IPS-20b (cell line): ENCODE measurements around the gene ZNF74.

ENCODE experiments used
- H3K27ac ChIP-seq: one replicate; pipeline ENCODE4 v1.5.1; 2013; ENCODE audit warnings: low read length
- H3K27me3 ChIP-seq: 2 replicates; pipeline ENCODE4 v1.6.1; 2013; ENCODE audit warnings: mild to moderate bottlenecking, low read length, inconsistent platforms; ENCODE audit not compliant: insufficient read depth
- H3K36me3 ChIP-seq: 2 replicates; pipeline ENCODE4 v1.6.1; 2013; ENCODE audit warnings: low read depth, mild to moderate bottlenecking, inconsistent platforms, low read length, moderate library complexity; ENCODE audit not compliant: insufficient read depth
- H3K4me1 ChIP-seq: 2 replicates; pipeline ENCODE4 v1.6.1; 2013; ENCODE audit warnings: mild to moderate bottlenecking, control low read depth, inconsistent platforms, low read length, moderate library complexity; ENCODE audit not compliant: insufficient read depth
- H3K4me3 ChIP-seq: 2 replicates; pipeline ENCODE4 v1.5.1; 2013; ENCODE audit warnings: mild to moderate bottlenecking, low read length, inconsistent platforms
- H3K9ac ChIP-seq: 2 replicates; pipeline ENCODE4 v1.6.1; 2013; ENCODE audit warnings: low read depth, mild to moderate bottlenecking, inconsistent platforms, low read length, moderate library complexity
- H3K9me3 ChIP-seq: 2 replicates; pipeline ENCODE4 v1.6.1; 2013; ENCODE audit warnings: mild to moderate bottlenecking, low read depth, low read length, inconsistent platforms; ENCODE audit not compliant: insufficient read depth

Gene ZNF74

DNA sequence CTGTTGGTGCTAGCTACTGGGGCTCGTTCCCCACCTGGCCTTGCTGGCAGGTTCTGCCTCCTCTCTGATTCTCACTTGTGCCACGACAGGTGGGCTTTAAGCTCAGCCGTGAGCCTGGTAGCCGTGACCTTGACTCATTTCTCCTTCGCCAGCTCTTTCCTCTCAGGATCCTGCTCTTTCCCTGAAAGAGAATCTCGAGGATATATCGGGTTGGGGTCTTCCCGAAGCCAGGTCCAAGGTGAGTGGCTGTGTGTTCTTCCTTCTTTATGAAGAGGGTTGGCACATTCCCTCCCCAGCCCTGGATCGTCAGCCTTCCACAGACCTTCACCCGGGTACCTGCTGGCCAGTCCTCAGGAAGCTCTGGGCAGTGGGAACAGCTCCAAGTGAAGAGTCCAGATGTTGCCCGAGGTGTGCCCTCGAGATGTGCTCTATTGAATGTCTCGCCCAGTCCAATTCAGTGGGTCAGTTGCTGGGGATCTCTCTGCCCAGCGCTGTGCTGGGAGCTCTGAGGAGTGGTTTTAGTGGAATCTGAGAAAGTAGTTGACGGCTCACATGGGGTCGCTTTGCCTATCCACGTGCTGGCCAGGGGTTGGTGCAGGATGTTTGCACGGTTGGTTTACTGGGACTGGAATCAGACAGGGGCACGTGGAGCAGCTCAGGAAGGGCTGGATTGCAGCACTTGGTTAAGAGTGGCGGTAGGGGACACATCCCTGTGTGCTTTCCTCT lies 1.4 kb downstream of the ZNF74 start:
- no peaks in the 10 kb centered on the region for H3K9me3 ChIP-seq
- H3K4me3 ChIP-seq, result peak overlapping the region; percentile 87
- peak overlapping the region; percentile 89; the same call in 1 of the 2 replicates for H3K9ac ChIP-seq

DNA sequence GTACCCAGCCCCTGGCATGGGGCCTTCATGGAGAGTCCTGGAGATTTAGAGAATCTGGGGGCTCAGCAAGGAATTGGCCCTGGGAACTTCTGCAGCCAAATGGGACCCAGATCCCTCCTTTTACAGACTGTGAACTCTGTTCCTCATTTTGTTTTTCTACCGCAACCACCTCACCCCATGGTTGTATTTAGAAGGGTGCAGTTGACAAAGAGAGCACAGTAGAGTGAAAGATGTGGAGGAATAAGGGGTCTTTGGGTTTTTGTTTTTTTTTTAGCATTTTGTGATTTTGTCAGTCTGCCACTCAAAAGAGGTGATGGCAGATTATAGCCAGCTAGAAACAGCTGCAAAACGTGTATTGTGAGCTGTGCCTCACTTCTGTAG lies 1.9 kb downstream of the ZNF74 start:
- H3K27ac ChIP-seq, result no peak overlapping the region
- H3K9ac ChIP-seq, result no peak overlapping the region
- peaks cover 18% of the 10 kb centered on the region for H3K36me3 ChIP-seq
- H3K4me3 ChIP-seq, result peak overlapping the region; percentile 87; the same call in 1 of the 2 replicates
- peaks cover 2% of the 10 kb centered on the region; the same call in 1 of the 2 replicates for H3K4me1 ChIP-seq
- H3K27me3 ChIP-seq, result no peaks in the 10 kb centered on the region
- no peaks in the 10 kb centered on the region for H3K9me3 ChIP-seq

More for the DNA sequence above, 1.4 kb downstream of the ZNF74 start:
- Histone ChIP-seq H3K36me3 (peaks cover 12% of the 10 kb centered on the region), H3K27me3 (no peaks in the 10 kb centered on the region; the same call in 1 of the 2 replicates), H3K27ac (no peak overlapping the region), H3K4me1 (peaks cover 2% of the 10 kb centered on the region; the same call in 1 of the 2 replicates)

DNA sequence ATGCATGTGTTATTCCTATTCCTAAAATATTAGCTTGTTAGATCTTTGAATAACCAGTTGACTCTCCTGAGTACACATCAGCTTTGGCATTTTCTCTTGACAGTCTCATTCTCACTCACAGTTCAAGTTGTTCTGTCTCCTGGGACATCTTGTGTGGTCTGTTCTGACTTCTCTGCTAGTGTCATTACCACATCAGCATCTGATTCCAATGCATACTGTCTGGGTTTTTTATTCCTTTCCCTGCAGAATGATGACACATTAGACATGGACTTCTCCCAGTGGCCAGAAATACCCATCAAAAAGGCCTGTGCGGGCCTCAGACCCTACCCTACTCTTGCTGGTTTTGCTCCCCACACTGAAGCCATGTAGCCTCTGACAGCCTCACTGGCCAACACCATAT lies 2.7 kb downstream of the ZNF74 start:
- Histone ChIP-seq H3K36me3 (peaks cover 19% of the 10 kb centered on the region), H3K9ac (no peak overlapping the region; the same call in 1 of the 2 replicates), H3K27me3 (no peaks in the 10 kb centered on the region), H3K4me1 (peaks cover 2% of the 10 kb centered on the region; the same call in 1 of the 2 replicates), H3K4me3 (no peak overlapping the region), H3K9me3 (no peaks in the 10 kb centered on the region), H3K27ac (no peak overlapping the region)

DNA sequence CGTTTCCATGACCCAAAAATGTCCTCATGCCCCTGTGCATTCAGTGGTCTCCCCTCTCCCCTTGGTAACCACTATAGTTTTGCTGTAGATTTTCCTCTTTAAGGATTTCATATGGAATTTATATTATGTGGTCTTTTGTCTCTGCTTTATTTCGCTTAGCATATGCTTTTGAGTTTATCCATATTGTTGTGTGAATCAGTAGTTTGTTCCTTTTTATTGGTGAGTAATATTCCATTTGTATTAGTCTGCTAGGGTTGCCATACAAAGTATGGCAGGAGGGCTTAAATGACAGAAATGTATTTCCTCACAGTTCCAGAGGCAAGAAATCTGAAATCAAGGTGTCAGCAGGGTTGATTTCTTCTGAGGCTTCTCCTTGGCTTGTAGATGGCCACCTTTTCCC lies 3.5 kb downstream of the ZNF74 start:
- Histone ChIP-seq H3K9ac (no peak overlapping the region), H3K36me3 (peaks cover 27% of the 10 kb centered on the region), H3K27ac (no peak overlapping the region), H3K9me3 (no peaks in the 10 kb centered on the region), H3K4me3 (no peak overlapping the region), H3K27me3 (no peaks in the 10 kb centered on the region), H3K4me1 (peaks cover 2% of the 10 kb centered on the region; the same call in 1 of the 2 replicates)

DNA sequence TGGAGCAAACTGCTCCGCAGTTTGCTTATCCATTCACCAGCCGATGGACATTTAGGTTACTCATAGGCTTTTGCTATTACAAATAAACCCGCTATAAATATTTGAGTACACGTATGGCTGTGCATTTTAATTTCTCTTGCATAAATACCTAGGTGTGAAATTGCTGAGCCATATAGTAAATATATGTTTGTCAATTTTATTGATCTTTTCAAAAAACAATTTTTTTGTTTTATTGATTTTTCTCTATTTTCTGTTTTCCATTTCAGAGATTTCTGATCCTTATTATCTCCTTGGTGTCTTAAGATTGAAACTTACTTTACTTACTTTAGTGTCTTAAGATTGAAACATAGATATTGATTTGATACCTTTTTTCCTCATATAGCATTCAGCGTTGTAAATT lies 4.5 kb downstream of the ZNF74 start:
- H3K9ac ChIP-seq, result no peak overlapping the region
- H3K27me3 ChIP-seq, result no peaks in the 10 kb centered on the region
- no peaks in the 10 kb centered on the region for H3K9me3 ChIP-seq
- peaks cover 34% of the 10 kb centered on the region for H3K36me3 ChIP-seq
- H3K4me3 ChIP-seq, result no peak overlapping the region
- H3K27ac ChIP-seq, result no peak overlapping the region
- H3K4me1 ChIP-seq, result peaks cover 2% of the 10 kb centered on the region; the same call in 1 of the 2 replicates

DNA sequence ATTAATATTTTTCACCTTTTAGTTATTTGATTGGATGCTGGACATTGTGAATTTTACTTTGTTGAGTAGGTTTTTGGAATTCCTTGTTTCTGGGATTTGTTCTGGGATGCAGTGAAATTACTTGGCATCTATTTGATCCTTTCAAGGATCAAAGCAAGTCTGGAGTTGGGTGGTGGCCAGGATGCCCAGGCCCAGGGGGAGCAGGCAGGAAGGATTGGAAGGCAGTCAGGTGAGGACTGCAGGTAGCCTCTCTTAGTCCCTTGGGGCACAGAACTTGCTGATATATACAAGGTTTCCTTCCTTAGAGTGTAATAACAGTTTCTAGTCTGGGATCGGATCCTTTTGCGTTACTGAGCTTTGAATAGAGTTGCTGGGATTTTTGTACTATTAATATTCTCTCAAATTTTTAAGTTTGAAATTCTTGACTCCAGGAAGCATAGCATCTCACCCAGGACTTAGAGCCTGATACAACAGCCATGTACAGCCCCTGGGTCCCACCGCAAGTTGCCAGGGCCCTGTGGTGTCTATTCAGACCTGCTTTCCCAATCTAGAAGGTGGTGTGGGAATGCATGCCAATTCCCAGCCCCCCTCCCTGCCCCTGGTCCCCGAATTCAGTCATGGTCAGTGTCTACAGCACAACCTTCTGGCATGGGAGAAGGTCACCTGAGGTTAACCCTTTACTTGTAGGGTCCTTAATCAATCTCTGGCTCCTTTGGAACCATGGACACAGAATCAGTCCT lies 6.1 kb downstream of the ZNF74 start:
- H3K36me3 ChIP-seq, result peaks cover 47% of the 10 kb centered on the region
- no peaks in the 10 kb centered on the region for H3K27me3 ChIP-seq
- peaks cover 2% of the 10 kb centered on the region; the same call in 1 of the 2 replicates for H3K4me1 ChIP-seq
- H3K27ac ChIP-seq, result no peak overlapping the region
- H3K9me3 ChIP-seq, result no peaks in the 10 kb centered on the region
- H3K9ac ChIP-seq, result no peak overlapping the region
- no peak overlapping the region for H3K4me3 ChIP-seq

DNA sequence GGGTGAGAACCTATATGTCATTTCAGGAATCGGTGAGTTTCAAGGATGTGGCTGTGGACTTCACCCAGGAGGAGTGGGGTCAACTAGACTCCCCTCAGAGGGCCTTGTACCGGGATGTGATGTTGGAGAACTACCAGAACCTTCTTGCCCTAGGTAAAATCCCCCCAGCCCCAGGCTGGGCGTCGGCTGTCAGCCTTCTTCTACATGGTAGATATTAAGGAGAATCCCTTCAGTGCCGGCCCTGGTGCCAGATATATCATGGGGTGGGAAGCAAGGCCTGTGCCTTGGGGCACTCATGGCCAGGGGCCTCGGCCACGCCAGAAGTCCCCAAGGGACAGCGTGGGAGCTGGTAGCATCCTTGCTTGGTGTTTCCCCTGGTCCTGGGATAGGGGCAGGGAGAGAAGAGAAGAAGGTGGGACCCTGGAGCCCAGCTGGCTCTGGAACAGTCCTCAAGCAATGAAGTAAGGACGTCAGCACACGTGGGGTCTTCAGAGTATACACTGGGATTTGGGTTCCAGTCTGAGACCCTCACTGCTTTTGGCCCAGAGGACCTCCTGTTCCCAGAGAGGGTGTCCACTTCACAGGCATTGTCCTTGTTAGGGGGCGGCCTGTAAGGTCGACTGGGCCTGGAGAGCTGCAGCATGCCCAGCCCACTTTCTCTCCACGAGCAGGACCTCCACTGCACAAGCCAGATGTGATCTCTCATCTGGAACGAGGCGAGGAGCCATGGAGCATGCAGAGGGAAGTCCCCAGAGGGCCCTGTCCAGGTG lies 6.8 kb downstream of the ZNF74 start:
- Histone ChIP-seq H3K27me3 (no peaks in the 10 kb centered on the region), H3K27ac (no peak overlapping the region), H3K4me3 (no peak overlapping the region), H3K9me3 (no peaks in the 10 kb centered on the region), H3K4me1 (no peaks in the 10 kb centered on the region; the same call in 1 of the 2 replicates), H3K9ac (no peak overlapping the region), H3K36me3 (peaks cover 55% of the 10 kb centered on the region)

DNA sequence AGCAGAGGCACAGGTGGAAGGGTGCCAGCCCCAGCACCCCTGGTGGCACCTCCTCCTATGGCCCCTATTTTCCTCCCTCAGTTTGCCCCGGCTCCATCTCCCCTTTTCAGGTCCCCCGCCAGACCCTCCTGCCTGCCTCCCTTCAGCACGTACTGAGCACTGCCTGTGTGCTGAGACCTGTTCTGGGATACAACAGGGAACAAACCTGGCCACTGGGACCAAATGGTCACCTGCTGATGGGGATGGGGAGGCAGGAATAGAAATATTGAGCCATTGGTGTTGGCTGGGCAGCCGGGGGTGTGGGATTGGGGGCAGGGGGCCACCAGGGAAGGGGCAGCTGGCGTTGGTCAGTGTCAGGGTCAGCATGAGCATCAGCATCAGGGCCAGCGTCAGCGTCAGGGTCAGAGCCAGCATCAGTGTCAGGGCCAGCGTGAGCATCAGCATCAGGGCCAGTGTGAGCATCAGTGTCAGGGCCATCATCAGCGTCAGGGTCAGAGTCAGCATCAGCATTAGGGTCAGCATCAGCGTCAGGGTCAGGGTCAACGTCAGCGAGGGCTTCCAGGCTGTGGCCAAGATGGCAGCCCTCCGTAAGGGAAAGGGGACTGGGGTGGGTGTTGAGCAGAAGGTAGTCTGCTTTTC lies 7.5 kb downstream of the ZNF74 start:
- no peaks in the 10 kb centered on the region for H3K9me3 ChIP-seq
- H3K4me1 ChIP-seq, result no peaks in the 10 kb centered on the region
- no peak overlapping the region for H3K4me3 ChIP-seq
- H3K36me3 ChIP-seq, result peaks cover 60% of the 10 kb centered on the region
- no peak overlapping the region for H3K27ac ChIP-seq
- no peaks in the 10 kb centered on the region for H3K27me3 ChIP-seq
- no peak overlapping the region for H3K9ac ChIP-seq

DNA sequence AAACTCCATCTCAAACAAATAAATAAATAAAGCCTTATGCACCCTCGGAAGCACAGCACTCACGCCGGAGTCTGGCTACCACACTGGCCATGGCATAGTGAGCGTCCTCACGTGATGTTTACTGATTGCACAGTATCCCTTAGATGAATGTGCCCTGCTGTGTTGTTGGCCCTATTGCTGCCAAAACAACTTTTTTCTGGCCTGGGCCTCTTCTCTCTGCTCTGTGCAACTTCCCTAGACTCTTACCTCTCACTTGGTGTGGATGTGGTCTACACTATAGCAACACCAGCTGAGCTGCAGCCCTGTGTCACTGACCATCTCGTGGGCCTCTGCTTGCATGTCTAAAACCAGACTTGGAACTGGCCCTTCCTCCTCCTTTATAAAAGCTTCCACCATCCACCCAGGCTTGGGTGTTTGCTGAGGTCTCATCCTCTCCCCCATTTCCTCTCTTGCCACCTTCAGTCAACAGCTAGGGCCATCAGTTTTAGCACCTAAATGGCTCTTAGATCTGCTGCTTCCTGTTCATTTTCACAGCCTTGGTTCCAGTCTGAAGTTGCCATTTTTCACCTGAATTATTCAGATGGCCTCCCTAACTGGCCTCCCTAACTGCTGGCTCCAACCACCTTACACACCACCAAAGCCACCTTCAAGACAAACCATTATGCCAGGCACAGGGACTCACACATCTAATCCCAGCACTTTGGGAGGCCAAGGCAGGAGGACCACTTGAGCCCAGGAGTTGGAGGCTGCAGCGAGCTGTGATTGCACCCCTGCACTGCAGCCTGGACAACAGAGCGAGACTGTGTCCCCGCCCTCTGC lies 9.2 kb downstream of the ZNF74 start:
- H3K4me3 ChIP-seq, result no peak overlapping the region
- H3K36me3 ChIP-seq, result peaks cover 69% of the 10 kb centered on the region
- H3K9ac ChIP-seq, result no peak overlapping the region
- H3K27ac ChIP-seq, result no peak overlapping the region
- H3K27me3 ChIP-seq, result no peaks in the 10 kb centered on the region
- no peaks in the 10 kb centered on the region for H3K4me1 ChIP-seq
- H3K9me3 ChIP-seq, result no peaks in the 10 kb centered on the region

DNA sequence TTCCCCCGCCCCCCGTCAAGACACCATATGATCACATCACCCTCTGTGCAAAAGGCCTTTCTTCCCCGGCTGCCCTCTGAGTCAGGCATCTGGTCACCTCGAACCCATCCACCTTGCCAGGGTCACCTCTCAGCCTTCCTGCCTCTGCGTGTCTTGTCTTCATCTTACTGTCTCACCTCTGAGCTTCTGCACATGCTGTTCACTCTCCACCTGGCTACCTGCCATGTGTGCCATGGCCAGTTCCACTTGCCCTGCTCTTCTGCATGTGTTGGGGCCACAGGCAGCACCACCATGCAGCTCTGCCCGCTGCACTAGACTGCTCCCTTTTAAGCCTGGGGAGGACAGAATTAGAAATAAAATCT lies 9.8 kb downstream of the ZNF74 start:
- Histone ChIP-seq H3K36me3 (peaks cover 69% of the 10 kb centered on the region), H3K27me3 (no peaks in the 10 kb centered on the region), H3K27ac (no peak overlapping the region), H3K9ac (no peak overlapping the region), H3K4me3 (no peak overlapping the region), H3K4me1 (no peaks in the 10 kb centered on the region), H3K9me3 (no peaks in the 10 kb centered on the region)

DNA sequence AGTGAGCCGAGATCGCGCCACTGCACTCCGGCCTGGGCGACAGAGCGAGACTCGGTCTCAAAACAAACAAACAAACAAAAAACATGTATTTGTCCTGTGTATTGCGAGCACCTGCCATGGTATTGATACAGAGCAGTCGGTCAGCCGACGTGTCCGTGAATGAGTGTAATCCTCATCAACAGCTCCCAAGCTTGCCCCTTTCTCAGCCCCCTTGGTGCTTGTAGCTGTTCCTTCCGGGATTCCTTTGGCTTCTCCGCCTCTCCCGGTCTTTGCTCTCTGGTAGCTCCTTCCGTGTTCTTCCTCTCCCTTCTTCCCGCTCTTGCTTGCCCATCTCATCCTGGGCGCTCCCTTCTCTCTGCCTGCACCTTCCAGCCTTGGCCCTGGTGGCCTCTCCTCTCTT lies 10.9 kb downstream of the ZNF74 start:
- Histone ChIP-seq H3K36me3 (peaks cover 69% of the 10 kb centered on the region), H3K9ac (no peak overlapping the region), H3K27me3 (no peaks in the 10 kb centered on the region), H3K4me1 (no peaks in the 10 kb centered on the region), H3K4me3 (no peak overlapping the region), H3K9me3 (no peaks in the 10 kb centered on the region), H3K27ac (no peak overlapping the region)
